SK-N-SH (cell line): ENCODE measurements around the gene WIPF3.

Experiments
- CTCF ChIP-seq: fragments of 200-600 bp; sonication (generic); IDR thresholded peaks from 2 replicates; pipeline ENCODE4 v1.6.1; 2017; ENCODE audit warnings: antibody characterized with exemption, mild to moderate bottlenecking, moderate library complexity
- EP300 ChIP-seq, 2 experiments: IDR thresholded peaks; 2 replicates each; pipeline versions ENCODE4 v1.4.0 to v1.6.1; 2012; ENCODE audit warnings: borderline replicate concordance in 1 of 2, low read depth in 1 of 2, low read length in 1 of 2
- GATA2 ChIP-seq: sonication (generic); formaldehyde crosslinking; IDR thresholded peaks from 2 replicates; pipeline ENCODE4 v1.5.0; 2020; ENCODE audit warnings: mild to moderate bottlenecking, missing genetic modification reagents
- MAX ChIP-seq: IDR thresholded peaks from 2 replicates; pipeline ENCODE4 v1.4.0; 2012; ENCODE audit warnings: low read depth
- MXI1 ChIP-seq: IDR thresholded peaks from 2 replicates; pipeline ENCODE4 v1.6.1; 2012; ENCODE audit warnings: mild to moderate bottlenecking, low read depth, low read length, improper control_type of control experiment
- RFX5 ChIP-seq: IDR thresholded peaks from 2 replicates; pipeline ENCODE4 v1.6.1; 2012; ENCODE audit warnings: mild to moderate bottlenecking, improper control_type of control experiment, low read length
- SIN3A ChIP-seq: IDR thresholded peaks from 2 replicates; pipeline ENCODE4 v1.6.1; 2012; ENCODE audit warnings: low read depth, mild to moderate bottlenecking, low read length, moderate library complexity, borderline replicate concordance

DNA sequence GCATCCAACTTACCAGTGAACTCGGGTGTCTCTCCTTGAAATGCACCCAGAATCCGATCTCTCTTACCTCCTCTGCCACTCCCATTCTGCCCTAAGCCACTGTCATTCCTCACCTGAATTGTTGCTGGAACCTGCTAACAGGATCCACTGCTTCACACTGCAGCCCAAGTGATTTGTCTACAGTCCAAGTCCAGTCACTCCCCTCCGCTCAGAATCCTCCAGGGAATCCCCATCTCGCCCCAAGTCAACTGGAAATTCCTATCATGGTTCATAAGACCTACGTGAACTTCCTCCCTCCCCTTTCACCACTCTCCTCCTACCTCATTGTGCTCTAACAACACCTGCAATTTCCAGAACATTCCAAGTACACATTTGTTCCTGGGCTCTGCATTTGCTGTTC, 92.0 kb downstream of the WIPF3 start:
- no peak for TF ChIP-seq EP300 (IDR thresholded peaks at IDR 0.05; ENCODE audit: borderline replicate concordance in 1 of 2, low read depth in 1 of 2, low read length in 1 of 2)
- TF ChIP-seq GATA2 (CRISPR knock-in tag), result no peak
- no peak for TF ChIP-seq SIN3A
- TF ChIP-seq RFX5, result no peak
- no peak for TF ChIP-seq CTCF
- TF ChIP-seq MXI1, result no peak
- TF ChIP-seq MAX, result no peak
